ES-I3 (cell line): ENCODE data around the gene PADI1.

Experiments
- H3K36me3 ChIP-seq: 2 replicates; pipeline ENCODE4 v1.6.1; 2013; ENCODE audit warnings: mild to moderate bottlenecking, low read length, control low read depth, moderate library complexity; ENCODE audit not compliant: insufficient read depth
- H3K4me1 ChIP-seq: 2 replicates; pipeline ENCODE4 v1.6.1; 2013; ENCODE audit warnings: mild to moderate bottlenecking, control low read depth, low read length; ENCODE audit not compliant: insufficient read depth
- H3K9ac ChIP-seq: 2 replicates; pipeline ENCODE4 v1.6.1; 2013; ENCODE audit warnings: low read depth, mild to moderate bottlenecking, low read length, moderate library complexity
- H3K9me3 ChIP-seq: 2 replicates; pipeline ENCODE4 v1.6.1; 2013; ENCODE audit warnings: mild to moderate bottlenecking, low read length, moderate library complexity; ENCODE audit not compliant: control insufficient read depth, insufficient read depth

The PADI1 gene

GRCh38 chr1:17168091-17168876 is 36.6 kb upstream of the PADI1 start:
- Histone ChIP-seq H3K9ac (no peak overlapping the region), H3K9me3 (no peaks in the 10 kb centered on the region), H3K36me3 (no peaks in the 10 kb centered on the region), H3K4me1 (peaks cover 11% of the 10 kb centered on the region)

DNA sequence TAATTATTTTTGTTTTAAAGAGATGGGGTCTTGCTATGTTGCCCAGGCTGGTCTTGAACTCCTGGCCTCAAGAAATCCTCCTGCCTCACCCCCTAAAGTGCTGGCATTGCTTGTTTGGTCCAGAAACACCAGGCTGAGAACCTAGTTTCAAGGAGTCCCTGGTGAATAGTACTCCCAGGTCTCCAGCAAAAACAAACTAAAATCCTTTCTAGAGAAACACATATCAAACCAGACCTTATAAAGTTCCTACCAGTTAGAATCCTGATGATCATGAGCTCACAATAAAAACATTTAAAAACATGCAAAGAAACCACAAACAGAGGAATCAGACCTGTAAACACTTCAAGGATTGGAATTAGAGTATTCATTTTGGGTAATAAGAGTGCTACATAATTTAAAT is 34.4 kb upstream of the PADI1 start:
- Histone ChIP-seq H3K9ac (no peak overlapping the region), H3K4me1 (peaks cover 11% of the 10 kb centered on the region), H3K9me3 (peaks cover 8% of the 10 kb centered on the region; the same call in 1 of the 2 replicates), H3K36me3 (no peaks in the 10 kb centered on the region)

GRCh38 chr1:17173217-17173616 is 31.7 kb upstream of the PADI1 start:
- peaks cover 8% of the 10 kb centered on the region; the same call in 1 of the 2 replicates for H3K9me3 ChIP-seq
- peaks cover 2% of the 10 kb centered on the region; the same call in 1 of the 2 replicates for H3K4me1 ChIP-seq
- H3K36me3 ChIP-seq = no peaks in the 10 kb centered on the region
- H3K9ac ChIP-seq = no peak overlapping the region

- no peak overlapping the region for H3K9ac ChIP-seq
- H3K9me3 ChIP-seq = peaks cover 8% of the 10 kb centered on the region; the same call in 1 of the 2 replicates
- H3K36me3 ChIP-seq = no peaks in the 10 kb centered on the region
- no peaks in the 10 kb centered on the region for H3K4me1 ChIP-seq
Measured at GRCh38 chr1:17176306-17177061, 28.4 kb upstream of the PADI1 start.

- Histone ChIP-seq H3K9ac (no peak overlapping the region), H3K36me3 (no peaks in the 10 kb centered on the region), H3K9me3 (peaks cover 8% of the 10 kb centered on the region; the same call in 1 of the 2 replicates), H3K4me1 (peaks cover 6% of the 10 kb centered on the region; the same call in 1 of the 2 replicates)
Measured at GRCh38 chr1:17177651-17178050, 27.3 kb upstream of the PADI1 start.

DNA sequence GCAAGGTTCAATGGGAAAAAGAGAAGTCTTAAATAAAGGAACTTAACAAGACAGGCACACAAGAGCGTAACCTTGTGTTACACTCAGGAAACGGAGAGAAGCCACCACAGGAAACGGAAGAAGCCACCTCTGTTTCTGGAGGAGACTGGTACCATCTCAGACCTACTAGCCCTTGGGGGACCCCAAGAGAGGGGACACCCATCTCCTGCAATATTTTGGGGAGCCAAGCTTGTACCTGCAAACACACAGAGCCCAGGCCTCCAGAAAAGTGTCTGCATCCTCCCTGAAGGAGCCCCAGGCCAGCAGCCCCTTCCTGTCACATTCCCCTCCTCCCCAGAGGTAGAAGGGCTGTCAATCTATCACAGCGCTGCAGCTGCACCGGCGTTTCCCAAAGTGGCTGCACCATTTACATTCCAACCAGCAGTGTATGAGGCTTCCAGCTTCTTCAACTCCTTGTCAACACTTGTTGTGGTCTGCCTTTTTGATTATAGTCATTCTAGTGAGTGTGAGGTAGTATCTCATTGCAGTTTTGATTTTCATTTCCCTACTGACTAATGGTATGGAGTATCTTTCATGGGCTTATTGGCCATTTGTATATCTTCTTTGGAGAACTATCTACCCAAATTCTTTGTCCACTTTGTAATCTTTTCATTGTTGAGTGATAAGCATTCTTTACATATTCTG is 23.0 kb upstream of the PADI1 start:
- H3K36me3 ChIP-seq = no peaks in the 10 kb centered on the region
- no peaks in the 10 kb centered on the region for H3K9me3 ChIP-seq
- H3K4me1 ChIP-seq = peaks cover 12% of the 10 kb centered on the region; the same call in 1 of the 2 replicates
- H3K9ac ChIP-seq = no peak overlapping the region

- Histone ChIP-seq H3K9ac (no peak overlapping the region), H3K36me3 (no peaks in the 10 kb centered on the region), H3K4me1 (peaks cover 16% of the 10 kb centered on the region; the same call in 1 of the 2 replicates), H3K9me3 (peaks cover 2% of the 10 kb centered on the region; the same call in 1 of the 2 replicates)
Measured at GRCh38 chr1:17183388-17184160, 21.4 kb upstream of the PADI1 start.

DNA sequence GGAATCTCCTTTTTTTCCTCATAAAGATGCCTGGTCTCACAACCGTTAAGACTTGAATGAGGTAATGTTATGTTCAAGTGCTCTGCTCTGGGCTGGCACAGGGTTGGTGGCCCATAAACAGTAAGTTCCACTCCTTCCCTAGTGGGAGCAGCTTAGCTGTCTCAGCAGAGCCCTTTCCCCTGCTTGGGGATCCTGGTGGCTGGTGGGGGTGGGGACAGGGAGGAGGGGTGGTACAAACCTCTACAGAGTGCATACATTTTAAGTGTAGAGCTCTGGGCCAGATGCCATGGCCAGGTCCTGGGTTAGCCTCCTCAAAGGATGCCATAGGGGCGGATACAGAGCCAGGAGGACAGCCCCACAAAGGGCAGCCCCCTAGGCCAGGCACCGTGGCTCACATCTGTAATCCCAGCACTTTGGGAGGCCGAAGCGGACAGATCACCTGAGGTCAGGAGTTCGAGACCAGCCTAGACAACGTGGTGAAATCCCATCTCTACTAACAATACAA is 20.7 kb upstream of the PADI1 start:
- no peak overlapping the region for H3K9ac ChIP-seq
- no peaks in the 10 kb centered on the region for H3K36me3 ChIP-seq
- peaks cover 6% of the 10 kb centered on the region; the same call in 1 of the 2 replicates for H3K9me3 ChIP-seq
- peaks cover 16% of the 10 kb centered on the region; the same call in 1 of the 2 replicates for H3K4me1 ChIP-seq

DNA sequence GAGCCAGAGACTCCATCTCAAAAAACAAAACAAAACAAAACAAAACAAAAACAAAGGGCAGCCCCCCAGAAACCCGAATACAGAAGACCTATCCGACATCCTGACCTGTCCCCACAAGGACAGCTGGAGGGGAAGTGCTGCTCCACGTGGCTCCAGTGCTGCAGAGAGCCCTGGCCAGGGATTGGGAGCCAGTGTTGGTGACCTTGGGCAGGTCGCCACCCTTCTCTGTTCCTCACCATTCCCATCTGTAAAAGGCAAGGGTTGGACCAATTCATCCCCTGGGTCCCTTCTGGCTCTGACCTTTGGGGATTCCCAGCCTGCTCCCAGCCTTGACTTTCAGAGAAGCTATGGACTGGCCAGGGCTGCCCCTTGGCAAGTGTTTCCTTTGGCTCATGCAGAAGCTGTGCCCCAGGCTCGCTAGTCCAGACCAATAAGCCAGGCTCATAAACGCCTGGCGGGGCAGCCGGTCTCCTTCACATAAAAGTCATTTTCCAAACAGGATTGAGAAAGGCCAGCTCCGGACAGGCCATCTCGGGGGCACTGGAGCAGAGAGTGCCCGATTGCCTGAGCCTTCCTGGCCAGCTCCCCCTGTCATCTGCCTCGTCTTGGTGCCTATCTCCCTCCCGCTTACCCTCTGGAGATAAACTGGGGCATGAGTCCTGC is 20.0 kb upstream of the PADI1 start:
- Histone ChIP-seq H3K36me3 (no peaks in the 10 kb centered on the region), H3K9me3 (peaks cover 6% of the 10 kb centered on the region; the same call in 1 of the 2 replicates), H3K9ac (no peak overlapping the region), H3K4me1 (peaks cover 21% of the 10 kb centered on the region; the same call in 1 of the 2 replicates)

DNA sequence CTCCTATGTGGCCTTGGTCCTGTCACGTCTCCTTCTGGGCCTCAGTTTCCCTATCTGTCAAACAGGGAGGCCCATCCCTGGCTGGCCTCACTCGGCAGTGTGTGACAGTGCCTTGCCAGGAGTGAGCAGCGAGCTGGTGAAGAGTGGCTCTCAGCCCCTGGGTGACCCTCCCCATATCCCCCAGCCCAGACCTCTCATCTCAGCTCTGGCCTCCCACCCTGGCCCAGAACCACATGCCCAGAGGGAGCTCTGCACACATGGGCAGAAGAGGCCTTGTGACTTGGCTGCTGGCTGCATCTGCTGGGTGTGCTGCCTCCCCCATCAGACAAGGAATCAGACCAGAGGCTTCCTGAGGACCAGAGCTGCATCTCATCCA is 19.5 kb upstream of the PADI1 start:
- Histone ChIP-seq H3K9ac (no peak overlapping the region), H3K4me1 (peaks cover 26% of the 10 kb centered on the region; the same call in 1 of the 2 replicates), H3K9me3 (peaks cover 6% of the 10 kb centered on the region; the same call in 1 of the 2 replicates), H3K36me3 (no peaks in the 10 kb centered on the region)

- Histone ChIP-seq H3K9ac (no peak overlapping the region), H3K9me3 (peaks cover 6% of the 10 kb centered on the region; the same call in 1 of the 2 replicates), H3K4me1 (peaks cover 27% of the 10 kb centered on the region; the same call in 1 of the 2 replicates), H3K36me3 (no peaks in the 10 kb centered on the region)
Measured at GRCh38 chr1:17186216-17186909, 18.6 kb upstream of the PADI1 start.

DNA sequence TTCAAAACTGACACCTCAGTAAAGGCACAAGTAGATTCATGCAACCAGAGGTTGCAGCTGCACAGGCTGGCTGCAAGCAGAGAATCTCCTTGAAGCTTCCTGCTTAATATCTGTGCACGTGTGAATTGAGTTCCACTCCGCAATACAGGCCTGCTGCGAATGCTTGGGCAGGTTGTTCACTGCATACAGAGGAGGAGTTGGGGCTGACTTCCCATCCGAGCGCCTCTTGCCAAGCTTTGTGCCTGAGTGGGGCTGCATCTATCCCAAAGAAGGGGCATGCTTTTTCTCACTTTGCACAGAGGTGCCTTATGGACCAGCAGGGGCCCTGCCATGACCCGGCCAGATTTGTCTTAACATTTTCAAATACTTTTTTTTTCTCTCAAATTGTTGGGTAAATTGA is 17.9 kb upstream of the PADI1 start:
- Histone ChIP-seq H3K9me3 (peaks cover 6% of the 10 kb centered on the region; the same call in 1 of the 2 replicates), H3K36me3 (no peaks in the 10 kb centered on the region), H3K9ac (no peak overlapping the region), H3K4me1 (peaks cover 24% of the 10 kb centered on the region)
